Measurements from ENCODE around the gene JKAMP.

DNA sequence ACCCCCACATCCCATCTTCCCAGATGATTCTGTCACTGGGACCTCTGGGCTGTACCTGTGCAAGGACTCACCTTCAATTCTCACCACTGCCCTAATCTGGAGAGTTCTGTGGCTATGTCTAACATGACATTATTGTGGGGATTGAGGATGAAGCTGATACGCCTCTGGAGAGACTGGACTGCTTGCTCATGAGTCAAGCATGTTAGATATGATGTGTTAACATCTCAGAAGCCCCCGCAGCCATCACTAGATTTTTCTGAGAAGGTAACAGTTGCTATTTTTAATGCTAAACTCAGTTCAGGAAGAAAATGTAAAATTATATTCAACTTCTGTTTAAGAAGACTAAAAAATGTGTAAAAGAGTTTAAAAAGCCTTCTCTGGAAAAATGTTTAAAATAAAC is 25.7 kb downstream of the JKAMP start:
- TF ChIP-seq, protein P1, sequence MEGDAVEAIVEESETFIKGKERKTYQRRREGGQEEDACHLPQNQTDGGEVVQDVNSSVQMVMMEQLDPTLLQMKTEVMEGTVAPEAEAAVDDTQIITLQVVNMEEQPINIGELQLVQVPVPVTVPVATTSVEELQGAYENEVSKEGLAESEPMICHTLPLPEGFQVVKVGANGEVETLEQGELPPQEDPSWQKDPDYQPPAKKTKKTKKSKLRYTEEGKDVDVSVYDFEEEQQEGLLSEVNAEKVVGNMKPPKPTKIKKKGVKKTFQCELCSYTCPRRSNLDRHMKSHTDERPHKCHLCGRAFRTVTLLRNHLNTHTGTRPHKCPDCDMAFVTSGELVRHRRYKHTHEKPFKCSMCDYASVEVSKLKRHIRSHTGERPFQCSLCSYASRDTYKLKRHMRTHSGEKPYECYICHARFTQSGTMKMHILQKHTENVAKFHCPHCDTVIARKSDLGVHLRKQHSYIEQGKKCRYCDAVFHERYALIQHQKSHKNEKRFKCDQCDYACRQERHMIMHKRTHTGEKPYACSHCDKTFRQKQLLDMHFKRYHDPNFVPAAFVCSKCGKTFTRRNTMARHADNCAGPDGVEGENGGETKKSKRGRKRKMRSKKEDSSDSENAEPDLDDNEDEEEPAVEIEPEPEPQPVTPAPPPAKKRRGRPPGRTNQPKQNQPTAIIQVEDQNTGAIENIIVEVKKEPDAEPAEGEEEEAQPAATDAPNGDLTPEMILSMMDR (conservative IDR thresholded peaks at IDR 0.05; ENCODE audit: low read length), result no peak
- no peak for TF ChIP-seq EZH2phosphoT487 (IDR thresholded peaks at IDR 0.05; ENCODE audit: borderline replicate concordance, low read depth, low read length)

All from OCI-LY7 (cell line).